Measurements from ENCODE around the gene LSR. TPM values are rescaled to one million over a fixed set of nuclear protein-coding genes. Genes with fewer than 3 reads are reported as not detected.
"Not testable (repeated sequence)": the region's sequence is repeated elsewhere in the genome, so short reads cannot be mapped to it uniquely, and the experiment has no call there.

The LSR gene
- total and polyA plus RNA-seq, 10 donors: 10.9 to 30.2 (median 20.4) TPM

GRCh38 chr19:35236638-35237400 lies 12.0 kb upstream of the LSR start:
- Histone ChIP-seq H3K4me3 (no peak overlapping the region), H3K4me1 (peaks cover 0 to 22% (median 9%) of the 10 kb centered on the region in 6 donors), H3K9me3 (peaks cover 3 to 13% (median 9%) of the 10 kb centered on the region in 8 donors), H3K36me3 (peaks cover 0 to 4% (median 0%) of the 10 kb centered on the region in 6 donors), H3K27ac (no peak overlapping the region), H3K27me3 (replicated peaks in 1 of 7) (no peaks in the 10 kb centered on the region)
- 71 to 77% (median 76%) methylated on average over 6 of the region's 6 CpGs for WGBS, 5 donors
- DNase-seq: no peak
- intact Hi-C loops (cut with DNase I; ENCODE audit: low total_unique reads): no loop called here
- TF ChIP-seq POLR2AphosphoS5 (IDR thresholded peaks at IDR 0.05) (no peak), CTCF (IDR thresholded peaks at IDR 0.05 in 8 of 11, conservative IDR thresholded peaks at IDR 0.05 in 3 of 11) (peak in 4 of 11 experiments; percentile 16 to 38 (median 32))

- H3K27ac ChIP-seq: peak overlapping the region in 6 of 8 donors; percentile 39 to 85 (median 67)
- intact Hi-C loops (cut with DNase I; ENCODE audit: low total_unique reads); H3K27me3 ChIP-seq (replicated peaks in 1 of 7); H3K36me3 ChIP-seq; H3K4me3 ChIP-seq; DNase-seq: not testable (repeated sequence)
- 91 to 95% (median 94%) methylated on average over 1 of the region's 1 CpG for WGBS, 5 donors
- peaks cover 3 to 26% (median 13%) of the 10 kb centered on the region in 8 donors for H3K9me3 ChIP-seq
- H3K4me1 ChIP-seq: peaks cover 0 to 22% (median 9%) of the 10 kb centered on the region in 6 donors
These were observed 9.2 kb upstream of the LSR start for GRCh38 chr19:35239597-35239996.

- no peak overlapping the region for H3K4me3 ChIP-seq
- peaks cover 3 to 29% (median 13%) of the 10 kb centered on the region in 8 donors for H3K9me3 ChIP-seq
- peaks cover 0 to 22% (median 9%) of the 10 kb centered on the region in 6 donors for H3K4me1 ChIP-seq
- intact Hi-C loops (cut with DNase I; ENCODE audit: low total_unique reads): no loop called here
- H3K36me3 ChIP-seq: no peaks in the 10 kb centered on the region
- DNase-seq: no peak
- TF ChIP-seq POLR2AphosphoS5 (IDR thresholded peaks at IDR 0.05) (peak in 1 of 3 donors; percentile 81), CTCF (IDR thresholded peaks at IDR 0.05 in 8 of 11, conservative IDR thresholded peaks at IDR 0.05 in 3 of 11) (no peak)
- 32 to 59% (median 47%) methylated on average over 1 of the region's 1 CpG for WGBS, 5 donors
- H3K27ac ChIP-seq: peak overlapping the region; percentile 39 to 85 (median 64)
- no peaks in the 10 kb centered on the region for H3K27me3 ChIP-seq (replicated peaks in 1 of 7)
These were observed 8.5 kb upstream of the LSR start for GRCh38 chr19:35240327-35240726.

GRCh38 chr19:35241417-35241816 lies 7.4 kb upstream of the LSR start:
- TF ChIP-seq CTCF (IDR thresholded peaks at IDR 0.05 in 8 of 11, conservative IDR thresholded peaks at IDR 0.05 in 3 of 11) (no peak), POLR2AphosphoS5 (IDR thresholded peaks at IDR 0.05) (no peak), POLR2A (IDR thresholded peaks at IDR 0.05) (no peak)
- Histone ChIP-seq H3K27me3 (replicated peaks in 1 of 7) (peaks cover 0 to 5% (median 0%) of the 10 kb centered on the region in 7 donors), H3K36me3 (no peaks in the 10 kb centered on the region), H3K9me3 (peaks cover 3 to 29% (median 13%) of the 10 kb centered on the region in 8 donors), H3K4me1 (peaks cover 0 to 22% (median 9%) of the 10 kb centered on the region in 6 donors), H3K27ac (no peak overlapping the region), H3K4me3 (no peak overlapping the region)
- 91 to 98% (median 96%) methylated on average over 1 of the region's 1 CpG for WGBS, 5 donors
- no peak for DNase-seq
- intact Hi-C loops (cut with DNase I; ENCODE audit: low total_unique reads): no loop called here
